NK-92 (cell line): Measurements from ENCODE around the gene RHBDL2.
"Not testable (repeated sequence)": the region's sequence is repeated elsewhere in the genome, so short reads cannot be mapped to it uniquely, and the experiment has no call there.

Source experiments
- DNase-seq: peaks from one replicate; lab custom pipeline; 2025; ENCODE audit not compliant: unreplicated experiment; lab: John Stamatoyannopoulos, UW

RHBDL2 gene

DNA sequence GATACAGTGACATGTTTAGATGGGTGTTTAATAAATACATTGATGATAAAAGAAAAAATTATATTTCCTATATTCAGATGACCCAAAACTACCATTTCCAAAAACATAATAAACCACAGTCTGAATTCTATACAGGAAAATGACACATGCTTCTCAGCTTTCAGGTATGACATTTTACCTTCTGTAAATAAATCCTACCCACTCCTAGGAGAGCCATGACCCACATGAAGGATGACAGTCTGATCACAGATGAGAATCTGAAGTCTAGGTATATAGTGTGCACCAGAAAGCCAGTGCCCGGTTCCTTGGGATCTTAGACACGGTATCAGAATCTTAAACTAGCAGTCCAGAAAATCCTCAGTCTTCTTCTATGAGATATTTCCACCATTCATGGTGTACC is 56.5 kb downstream of the RHBDL2 start:
- no peak for DNase-seq

- no peak for DNase-seq
Measured at GRCh38 chr1:38881487-38881886, 60.1 kb downstream of the RHBDL2 start, which contains the start of gene GJA9. Gene GJA9, minus strand, starts transcription at chr1:38881587. Its CDS starts 5,489 bp downstream, at chr1:38876098.

- DNase-seq: no peak
Measured at GRCh38 chr1:38875811-38876210, 65.8 kb downstream of the RHBDL2 start.

DNA sequence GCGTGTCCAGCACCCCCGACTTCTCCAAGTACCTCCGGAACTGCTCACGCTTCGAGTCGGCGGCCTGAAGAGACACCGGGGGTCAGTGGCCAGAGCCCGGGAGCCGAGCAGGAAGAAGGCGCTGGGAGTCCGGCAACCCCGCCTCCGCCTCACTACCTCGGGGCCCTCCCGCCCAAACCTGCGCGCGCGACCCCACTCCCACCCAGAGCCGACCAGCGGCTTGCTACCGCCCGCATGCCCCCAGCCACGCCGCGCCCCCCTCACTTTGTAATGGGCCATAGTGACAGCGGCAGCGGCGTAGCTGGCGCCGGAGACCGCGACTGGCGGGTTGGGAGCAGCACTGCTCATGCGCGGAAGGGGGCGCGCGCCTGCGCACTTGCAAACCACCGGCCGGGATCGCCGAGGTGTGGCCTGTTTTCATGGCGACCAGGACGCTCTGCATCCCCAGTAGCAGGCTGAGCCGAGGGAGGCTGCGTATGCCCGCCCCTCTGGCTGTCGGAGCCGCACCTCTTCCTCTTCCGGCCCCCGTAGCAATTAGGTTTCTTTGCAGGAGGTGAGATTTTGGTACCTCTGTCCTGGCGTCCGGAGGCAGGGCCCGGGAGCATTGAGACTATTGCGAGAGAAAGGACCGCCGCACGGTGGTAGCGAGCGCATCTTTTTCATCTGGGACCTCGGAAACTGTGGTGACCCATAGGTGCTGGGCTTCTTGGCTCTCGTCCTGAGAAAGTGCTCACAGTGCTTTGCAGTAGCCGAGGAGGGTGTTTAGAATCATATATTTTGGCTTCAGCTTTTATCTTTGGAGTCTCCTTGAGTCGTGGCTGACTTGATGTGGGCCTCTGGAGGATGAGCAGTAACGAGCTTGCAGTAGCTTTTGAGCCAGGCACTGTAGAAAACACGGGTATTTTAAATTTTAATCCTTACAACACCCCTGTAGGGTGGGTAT is 68.3 kb downstream of the RHBDL2 start, which contains the start of gene MYCBP:
Gene MYCBP, minus strand, starts transcription at position 322 of the 943 bp plus-strand sequence. Its CDS starts 43 bp downstream, at position 279.
- peak; percentile 92 for DNase-seq

DNA sequence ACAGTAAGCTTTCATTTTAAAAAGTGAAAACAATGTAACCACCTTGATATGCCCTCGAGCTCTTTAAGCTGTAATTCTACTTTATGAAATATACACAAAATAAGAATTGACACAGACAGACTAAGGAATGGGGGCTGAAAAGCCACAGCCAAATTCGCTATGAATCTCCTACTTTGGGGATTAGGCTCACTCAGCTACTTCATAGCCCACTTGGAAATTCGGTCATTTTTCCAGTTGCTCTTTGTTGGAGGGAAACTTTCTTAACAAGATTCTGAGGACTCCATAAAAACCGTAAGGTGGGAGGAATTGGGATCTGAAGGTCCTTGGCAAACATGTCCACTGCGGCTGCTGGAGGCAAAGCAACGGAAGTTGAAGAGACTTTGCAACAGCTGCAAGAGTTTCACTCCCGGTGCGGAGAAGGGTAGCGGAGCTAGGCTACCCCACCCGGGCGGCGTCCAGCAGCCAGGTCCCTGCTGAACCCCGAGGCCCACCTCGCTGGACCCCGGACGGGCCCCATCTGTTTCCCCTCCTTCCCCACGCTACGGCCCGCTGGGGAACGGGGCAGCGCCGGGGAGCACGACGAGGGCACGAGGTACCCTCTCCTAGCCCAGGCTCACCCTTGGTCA is 69.1 kb downstream of the RHBDL2 start:
- DNase-seq: no peak

DNA sequence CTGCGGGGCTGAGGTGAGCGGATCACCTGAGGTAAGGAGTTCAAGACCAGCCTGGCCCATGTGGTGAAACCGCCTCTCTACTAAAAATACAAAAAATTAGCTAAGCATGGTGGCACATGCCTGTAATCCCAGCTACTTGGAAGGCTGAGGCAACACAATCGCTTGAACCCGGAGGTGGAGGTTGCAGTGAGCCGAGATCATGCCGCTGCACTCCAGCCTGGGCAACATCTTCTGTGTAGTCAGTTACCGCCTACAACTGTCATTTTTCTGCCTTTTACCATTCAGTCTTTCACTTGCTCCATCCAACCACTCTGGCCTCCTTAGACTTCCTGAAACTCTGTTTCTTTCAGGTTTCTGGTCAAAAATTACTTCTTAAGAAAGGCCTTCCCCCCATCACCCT is 70.6 kb downstream of the RHBDL2 start:
- DNase-seq: no peak

DNA sequence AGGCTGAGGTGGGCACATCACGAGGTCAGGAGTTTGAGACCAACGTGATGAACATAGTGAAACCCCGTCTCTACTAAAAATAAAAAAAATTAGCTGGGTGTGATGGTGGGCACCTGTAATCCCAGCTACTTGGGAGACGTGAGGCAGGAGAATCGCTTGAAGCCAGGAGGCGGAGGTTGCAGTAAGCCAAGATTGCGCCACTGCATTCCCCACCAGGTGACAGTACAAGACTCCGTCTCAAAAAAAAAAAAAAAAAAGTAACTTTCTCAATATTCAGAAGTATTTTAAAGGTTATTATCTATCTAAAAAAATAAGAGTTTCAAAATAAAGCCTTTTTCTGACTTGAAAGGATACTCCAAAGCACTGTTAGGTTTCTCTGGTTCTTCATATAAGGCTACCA is 74.4 kb downstream of the RHBDL2 start:
- DNase-seq: no peak

DNA sequence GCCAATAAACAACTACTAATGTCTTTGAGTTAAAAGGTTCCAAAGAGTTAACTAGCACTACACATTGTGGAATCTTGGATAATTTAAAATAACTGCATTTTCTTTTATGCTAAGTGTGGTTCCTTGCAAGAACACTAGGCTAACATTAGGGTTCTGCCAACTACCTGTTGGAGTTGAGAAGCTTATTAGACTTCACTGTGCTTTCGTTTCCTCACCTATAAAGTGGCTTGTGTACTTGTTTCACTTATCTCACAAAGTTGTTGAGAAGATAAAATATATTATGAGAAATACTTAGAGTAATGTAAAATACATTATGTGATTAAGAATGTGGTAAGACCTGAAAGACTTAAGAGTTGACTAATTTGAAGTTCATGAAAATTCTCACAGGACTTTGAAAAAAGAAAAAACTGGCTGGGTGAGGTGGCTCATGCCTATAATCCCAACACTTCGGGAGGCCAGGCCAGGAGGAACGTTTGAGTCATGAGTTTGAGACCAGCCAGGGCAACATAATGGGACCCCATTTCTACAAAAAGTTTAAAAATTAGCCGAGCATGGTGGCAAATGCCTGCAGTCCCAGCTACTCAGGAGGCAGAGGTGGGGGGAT is 76.4 kb downstream of the RHBDL2 start:
- DNase-seq: no peak

GRCh38 chr1:38860454-38860795 is 81.2 kb downstream of the RHBDL2 start:
- DNase-seq: no peak

DNA sequence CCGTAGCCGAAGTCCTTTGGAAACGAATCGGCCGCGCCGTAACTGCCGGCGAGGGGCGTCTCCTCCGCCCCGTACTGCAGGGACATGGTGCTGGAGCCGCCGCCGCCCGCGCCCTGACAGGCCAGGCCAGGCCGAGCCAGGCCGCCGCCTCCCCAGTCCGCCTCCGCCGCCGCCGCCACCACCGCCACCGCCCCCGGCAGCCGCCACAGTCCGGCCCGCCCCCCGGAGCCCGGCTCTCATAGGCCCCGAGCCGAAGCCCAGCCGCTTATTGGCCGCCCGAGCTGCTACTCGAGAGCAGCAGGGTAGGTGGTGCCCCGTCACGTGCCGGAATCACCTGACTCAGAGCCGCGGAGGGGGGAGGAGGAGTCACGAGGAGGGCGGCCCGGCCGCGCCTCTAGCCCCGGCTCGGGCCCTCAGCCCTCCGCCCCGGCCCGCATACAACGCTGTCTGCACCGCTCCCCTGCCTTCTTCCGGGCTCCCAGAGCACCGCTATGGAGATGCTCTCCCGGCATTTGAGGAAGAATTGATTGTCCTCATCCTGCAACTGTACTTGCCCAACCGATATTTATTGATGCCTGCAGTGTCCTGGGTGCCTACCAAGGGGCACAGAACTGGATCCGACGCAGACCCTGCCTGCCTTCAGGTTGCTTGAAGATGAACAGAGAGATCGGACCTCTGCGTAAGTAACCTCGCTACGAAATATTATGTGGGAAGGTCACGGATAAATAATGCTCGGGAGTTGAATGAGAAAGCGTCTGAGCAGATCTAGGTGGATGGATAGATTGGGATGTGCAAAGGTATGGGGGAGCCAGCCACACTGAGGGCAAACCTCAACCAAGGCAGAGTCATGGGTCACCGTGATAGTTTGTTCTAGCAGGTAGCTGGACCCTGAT is 81.8 kb downstream of the RHBDL2 start, which contains the start of gene RRAGC:
Gene RRAGC, minus strand, starts transcription at position 212 of the 893 bp plus-strand sequence. Its CDS starts 126 bp downstream, at position 86.
- peak; percentile 96 for DNase-seq

DNA sequence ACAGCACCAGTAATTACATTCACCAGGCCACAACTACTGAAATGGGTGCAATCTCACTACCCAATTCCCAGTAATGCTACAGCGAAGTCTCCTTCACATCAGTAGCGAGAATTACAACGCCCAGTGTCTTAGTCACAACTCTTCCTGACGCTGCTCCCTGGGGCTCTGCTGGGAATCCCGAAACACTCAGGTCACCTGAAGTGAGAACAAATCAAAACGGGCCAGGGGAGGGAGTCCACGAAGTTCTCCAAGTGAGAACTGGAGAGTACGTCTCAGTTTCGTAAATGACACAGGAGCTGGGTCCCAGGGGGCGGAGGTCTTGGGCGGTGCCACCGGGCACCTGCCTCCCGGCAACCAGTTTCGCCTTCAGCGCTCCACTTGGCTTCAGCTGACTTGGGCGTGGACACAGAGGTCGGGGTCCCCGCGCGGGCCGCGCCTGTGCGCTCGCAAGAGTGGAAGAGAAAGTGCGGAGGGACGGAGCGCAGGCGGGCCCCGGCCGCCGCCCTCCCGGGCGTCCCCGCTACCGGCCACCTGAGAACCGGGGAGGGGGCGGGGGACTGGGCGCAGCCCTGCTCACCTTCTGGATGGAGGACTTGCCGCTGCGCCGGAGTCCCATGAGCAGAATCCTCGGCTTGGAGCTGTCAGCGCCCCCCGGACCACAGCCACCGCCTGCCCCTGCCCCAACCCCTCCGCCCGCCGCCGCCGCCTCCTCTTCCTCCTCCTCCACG is 82.6 kb downstream of the RHBDL2 start:
- DNase-seq: no peak

DNA sequence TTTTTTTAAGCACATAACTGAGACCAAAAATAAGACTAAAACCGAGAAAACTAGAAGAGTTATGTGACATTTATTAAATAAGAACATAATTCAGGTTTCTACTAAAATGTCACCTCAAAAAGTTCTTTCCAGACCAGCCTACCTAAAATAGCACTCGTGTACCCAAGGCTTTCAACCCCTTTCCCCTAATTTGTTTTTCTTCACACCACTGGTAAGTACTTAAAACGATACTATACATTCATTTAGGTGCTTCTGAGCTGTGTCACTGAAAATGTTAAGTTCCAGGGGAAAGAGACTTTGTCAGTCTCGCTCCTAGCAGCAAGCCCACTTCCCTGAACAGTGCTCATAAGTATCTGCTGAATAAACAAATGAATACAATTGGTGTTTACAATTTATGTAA is 88.8 kb downstream of the RHBDL2 start:
- no peak for DNase-seq

DNA sequence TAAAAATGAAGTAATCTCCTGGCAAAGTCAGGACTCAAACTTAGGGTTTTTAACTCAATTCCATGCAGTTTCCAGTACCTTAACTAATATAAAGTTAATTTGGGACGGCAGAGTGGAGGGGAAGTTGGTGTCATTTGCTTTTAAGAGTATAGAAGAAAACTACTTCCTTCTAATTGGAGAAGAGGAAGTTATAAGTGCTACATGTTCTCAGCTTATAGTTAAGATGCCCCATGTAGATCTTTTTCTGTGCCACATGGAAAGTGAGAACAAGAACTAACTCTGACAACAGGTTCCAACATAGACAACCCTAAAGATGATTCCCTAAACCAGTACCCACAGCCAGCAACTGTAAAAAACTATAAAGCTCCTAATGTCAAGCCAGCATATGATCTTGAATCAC is 93.6 kb downstream of the RHBDL2 start:
- DNase-seq: no peak

DNA sequence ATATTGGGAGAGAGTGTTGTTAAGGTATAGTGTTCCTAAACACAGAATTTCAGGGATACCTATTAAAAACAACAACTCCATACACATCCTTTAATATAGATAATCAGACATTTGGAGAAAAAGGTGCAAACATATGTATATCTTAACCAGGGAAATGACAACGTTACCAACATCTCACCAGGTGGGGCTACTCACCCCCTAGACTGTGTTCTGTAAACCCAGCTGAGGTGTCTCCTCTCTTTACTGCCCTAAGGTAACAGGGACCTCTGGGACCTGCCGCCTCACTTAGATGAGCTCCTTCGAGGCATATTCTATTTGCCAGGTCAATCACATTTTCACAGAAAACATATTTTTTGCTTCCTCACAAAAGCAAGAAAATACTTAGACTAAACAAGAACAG is 95.4 kb downstream of the RHBDL2 start:
- DNase-seq: no peak

DNA sequence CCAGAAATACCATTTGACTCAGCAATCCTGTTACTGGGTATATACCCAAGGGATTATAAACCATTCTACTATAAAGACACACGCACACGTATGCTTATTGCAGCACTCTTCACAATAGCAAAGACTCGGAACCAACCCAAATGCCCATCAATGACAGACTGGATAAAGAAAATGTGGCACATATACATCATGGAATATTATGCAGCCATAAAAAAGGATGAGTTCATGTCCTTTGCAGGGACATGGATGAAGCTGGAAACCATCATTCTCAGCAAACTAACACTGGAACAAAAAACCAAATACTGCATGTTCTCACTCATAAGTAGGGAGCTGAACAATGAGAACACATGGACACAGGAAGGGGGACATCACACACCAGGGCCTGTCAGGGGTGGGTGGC is 96.5 kb downstream of the RHBDL2 start:
- not testable (repeated sequence) for DNase-seq

DNA sequence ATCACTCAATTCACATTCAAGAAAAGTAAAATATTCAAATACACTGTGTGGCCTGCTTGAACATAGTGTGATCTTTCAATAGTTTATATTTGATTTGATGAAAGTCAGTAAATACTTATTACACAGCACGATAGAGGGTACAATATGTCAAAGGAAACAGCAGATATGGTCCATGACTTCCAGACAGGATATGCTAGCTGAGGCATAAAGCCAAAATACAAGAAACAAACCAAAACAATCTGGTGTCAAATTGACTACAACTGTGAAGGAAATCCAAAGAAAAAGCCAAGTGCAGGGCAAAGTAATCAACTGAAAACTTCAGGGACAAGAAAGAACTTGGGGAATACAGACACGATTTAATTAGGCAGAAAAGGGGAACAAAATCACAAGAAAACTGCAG is 101.3 kb downstream of the RHBDL2 start:
- DNase-seq: no peak

- no peak for DNase-seq
Measured at GRCh38 chr1:38839363-38839762, 102.3 kb downstream of the RHBDL2 start.

DNA sequence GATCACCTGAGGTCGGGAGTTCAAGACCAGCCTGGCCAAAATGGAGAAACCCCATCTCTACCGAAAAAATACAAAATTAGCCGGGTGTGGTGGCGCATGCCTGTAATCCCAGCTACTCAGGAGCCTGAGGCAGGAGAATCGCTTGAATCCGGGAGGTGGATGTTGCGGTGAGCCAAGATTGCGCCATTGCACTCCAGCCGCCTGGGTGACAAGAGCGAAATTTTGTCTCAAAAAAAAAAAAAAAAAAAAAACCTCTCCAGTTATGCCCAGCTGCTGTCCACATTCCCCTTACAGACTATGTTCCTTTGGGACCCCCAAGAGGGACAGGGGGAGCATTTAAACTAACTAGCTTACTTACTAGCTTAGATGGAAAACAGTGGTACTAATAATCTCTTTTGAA is 105.3 kb downstream of the RHBDL2 start:
- not testable (repeated sequence) for DNase-seq
